SK-N-SH treated with all-trans-retinoic acid at 6 μM for 48 hours (cell line): ENCODE data around the gene MPDU1.

Experiments used
- BACH2 ChIP-seq: fragments of 250-450 bp; sonication (Bioruptor Pico); IDR thresholded peaks from 2 replicates; pipeline ENCODE4 v1.9.0; 2021; ENCODE audit warnings: mild to moderate bottlenecking, borderline replicate concordance
- ISL1 ChIP-seq: fragments of 250-450 bp; sonication (Bioruptor Pico); IDR thresholded peaks from 2 replicates; pipeline ENCODE4 v2.1.2; 2022; ENCODE audit warnings: mild to moderate bottlenecking, moderate library complexity
- RARB ChIP-seq: fragments of 250-450 bp; sonication (Bioruptor Pico); IDR thresholded peaks from 2 replicates; pipeline ENCODE4 v1.8.0; 2021; ENCODE audit warnings: mild to moderate bottlenecking, moderate library complexity
- TOX ChIP-seq: fragments of 250-450 bp; sonication (Bioruptor Pico); IDR thresholded peaks from 2 replicates; pipeline ENCODE4 v1.8.0; 2021; ENCODE audit warnings: mild to moderate bottlenecking, moderate library complexity, borderline replicate concordance
- ZNF8 ChIP-seq: fragments of 450-650 bp; formaldehyde crosslinking; IDR thresholded peaks from 2 replicates; pipeline ENCODE4 v1.5.0; 2020; ENCODE audit warnings: mild to moderate bottlenecking, moderate library complexity

GRCh38 chr17:7570351-7570750, 13.3 kb upstream of the MPDU1 start:
- TF ChIP-seq RARB (CRISPR knock-in tag) = no peak
- TF ChIP-seq BACH2 (CRISPR knock-in tag) = no peak
- TF ChIP-seq ZNF8 = no peak
- TF ChIP-seq ISL1 (CRISPR knock-in tag) = no peak
- TF ChIP-seq TOX (CRISPR knock-in tag) = no peak
